Measurements from ENCODE around the gene SEC14L2.
"Not testable (repeated sequence)": the region's sequence is repeated elsewhere in the genome, so short reads cannot be mapped to it uniquely, and the experiment has no call there.

The SEC14L2 gene

GRCh38 chr22:30460555-30460954, 63.7 kb downstream of the SEC14L2 start:
- not testable (repeated sequence) for DNase-seq

GRCh38 chr22:30469165-30469564, 72.3 kb downstream of the SEC14L2 start:
- no peak for DNase-seq

GRCh38 chr22:30470655-30471054, 73.8 kb downstream of the SEC14L2 start:
- no peak for DNase-seq

- no peak for DNase-seq
Observed at GRCh38 chr22:30471616-30472318, 74.9 kb downstream of the SEC14L2 start, which contains the start of gene SEC14L3. Gene SEC14L3 (minus strand): TSS chr22:30472017. CDS start chr22:30471958, 59 bp downstream.

GRCh38 chr22:30472994-30473720, 76.3 kb downstream of the SEC14L2 start:
- no peak for DNase-seq

GRCh38 chr22:30474121-30474520, 77.3 kb downstream of the SEC14L2 start:
- DNase-seq: no peak

All from NCI-H526 treated with DMSO at 0.1 percent for 48 hours (cell line).